NCI-H146 treated with DMSO at 0.1 percent for 48 hours (cell line): ENCODE data around the gene ZC3H13.
"Not testable (repeated sequence)": the region's sequence is repeated elsewhere in the genome, so short reads cannot be mapped to it uniquely, and the experiment has no call there.

Experiments used
- DNase-seq: peaks from one replicate; lab custom pipeline; 2025; ENCODE audit not compliant: unreplicated experiment; lab: John Stamatoyannopoulos, UW

Gene ZC3H13

GRCh38 chr13:46010148-46010547 lies 42.4 kb downstream of the ZC3H13 start:
- DNase-seq = no peak

GRCh38 chr13:46008631-46009030 lies 43.9 kb downstream of the ZC3H13 start:
- no peak for DNase-seq

- no peak for DNase-seq
These were observed 45.7 kb downstream of the ZC3H13 start for GRCh38 chr13:46006688-46007452.

- no peak for DNase-seq
These were observed 48.1 kb downstream of the ZC3H13 start for GRCh38 chr13:46004491-46004890.

GRCh38 chr13:45996631-45997030 lies 55.9 kb downstream of the ZC3H13 start:
- DNase-seq = no peak

- DNase-seq = no peak
These were observed 57.3 kb downstream of the ZC3H13 start for GRCh38 chr13:45995245-45995644.

- no peak for DNase-seq
These were observed 57.8 kb downstream of the ZC3H13 start for GRCh38 chr13:45994752-45995151.

GRCh38 chr13:45989607-45990006 lies 62.9 kb downstream of the ZC3H13 start:
- DNase-seq = no peak

- DNase-seq = not testable (repeated sequence)
These were observed 71.4 kb downstream of the ZC3H13 start for GRCh38 chr13:45981127-45981526.

- no peak for DNase-seq
These were observed 77.2 kb downstream of the ZC3H13 start for GRCh38 chr13:45975337-45975736.

- no peak for DNase-seq
These were observed 78.0 kb downstream of the ZC3H13 start for GRCh38 chr13:45974500-45974899.

- DNase-seq = no peak
These were observed 85.0 kb downstream of the ZC3H13 start for GRCh38 chr13:45967589-45967988.

GRCh38 chr13:45966715-45967114 lies 85.8 kb downstream of the ZC3H13 start:
- DNase-seq = no peak

- DNase-seq = no peak
These were observed 91.1 kb downstream of the ZC3H13 start for GRCh38 chr13:45961468-45961867.

GRCh38 chr13:45954836-45955800 lies 97.4 kb downstream of the ZC3H13 start:
- DNase-seq = no peak

- DNase-seq = no peak
These were observed 99.5 kb downstream of the ZC3H13 start for GRCh38 chr13:45953082-45953481.

- DNase-seq = no peak
These were observed 100.8 kb downstream of the ZC3H13 start for GRCh38 chr13:45951724-45952123.

- DNase-seq = no peak
These were observed 101.4 kb downstream of the ZC3H13 start for GRCh38 chr13:45951166-45951565.

GRCh38 chr13:45950386-45951000 lies 102.1 kb downstream of the ZC3H13 start:
- no peak for DNase-seq

- DNase-seq = no peak
These were observed 103.4 kb downstream of the ZC3H13 start for GRCh38 chr13:45949161-45949560.

- no peak for DNase-seq
These were observed 108.6 kb downstream of the ZC3H13 start for GRCh38 chr13:45943965-45944364.

GRCh38 chr13:45943120-45943519 lies 109.4 kb downstream of the ZC3H13 start:
- no peak for DNase-seq
